ENCODE data around the gene TBX1.
"Not testable (repeated sequence)": the region's sequence is repeated elsewhere in the genome, so short reads cannot be mapped to it uniquely, and the experiment has no call there.

Gene TBX1

GRCh38 chr22:19770349-19771220, 10.0 kb downstream of the TBX1 start:
- H3K9me3 ChIP-seq (ENCODE audit: insufficient read depth, low read depth, low read length), result no peaks in the 10 kb centered on the region
- WGBS, result 87% methylated on average over 25 of the region's 25 CpGs
- no peak overlapping the region for H3K4me3 ChIP-seq (ENCODE audit: low read length)
- H3K27me3 ChIP-seq (ENCODE audit: insufficient read depth, low read length), result peaks cover 67% of the 10 kb centered on the region
- no peak overlapping the region for H3K9ac ChIP-seq (ENCODE audit: low read depth, low read length)
- no peaks in the 10 kb centered on the region for H3K36me3 ChIP-seq (ENCODE audit: insufficient read depth, low read length)
- no peak overlapping the region for H3K27ac ChIP-seq (ENCODE audit: low read depth, low read length)
- no peaks in the 10 kb centered on the region; the same call in 1 of the 2 replicates for H3K4me1 ChIP-seq (ENCODE audit: insufficient read depth, low read length)

DNA sequence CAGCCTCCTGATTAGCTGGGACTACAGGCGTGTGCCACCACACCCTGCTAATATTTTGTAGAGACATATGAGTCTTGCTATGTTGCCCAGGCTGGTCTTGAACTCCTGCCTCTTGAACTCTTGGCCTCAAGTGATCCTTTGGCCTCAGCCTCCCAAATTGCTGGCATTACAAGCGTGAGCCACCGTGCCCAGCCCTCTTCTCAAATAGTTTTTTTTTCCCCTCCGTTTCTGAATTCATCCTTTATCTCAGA, 11.8 kb downstream of the TBX1 start:
- Histone ChIP-seq H3K4me1 (ENCODE audit: insufficient read depth, low read length) (no peaks in the 10 kb centered on the region; the same call in 1 of the 2 replicates), H3K9ac (ENCODE audit: low read depth, low read length) (no peak overlapping the region), H3K27ac (ENCODE audit: low read depth, low read length) (no peak overlapping the region), H3K4me3 (ENCODE audit: low read length) (no peak overlapping the region), H3K36me3 (ENCODE audit: insufficient read depth, low read length) (no peaks in the 10 kb centered on the region), H3K27me3 (ENCODE audit: insufficient read depth, low read length) (peaks cover 49% of the 10 kb centered on the region), H3K9me3 (ENCODE audit: insufficient read depth, low read depth, low read length) (no peaks in the 10 kb centered on the region)
- 91% methylated on average over 4 of the region's 4 CpGs for WGBS

GRCh38 chr22:19772673-19773469, 12.3 kb downstream of the TBX1 start:
- Histone ChIP-seq H3K27me3 (ENCODE audit: insufficient read depth, low read length) (peaks cover 44% of the 10 kb centered on the region), H3K9ac (ENCODE audit: low read depth, low read length) (no peak overlapping the region), H3K36me3 (ENCODE audit: insufficient read depth, low read length) (no peaks in the 10 kb centered on the region), H3K4me1 (ENCODE audit: insufficient read depth, low read length) (no peaks in the 10 kb centered on the region; the same call in 1 of the 2 replicates), H3K4me3 (ENCODE audit: low read length) (no peak overlapping the region), H3K27ac (ENCODE audit: low read depth, low read length) (no peak overlapping the region), H3K9me3 (ENCODE audit: insufficient read depth, low read depth, low read length) (no peaks in the 10 kb centered on the region)
- 87% methylated on average over 25 of the region's 25 CpGs for WGBS

DNA sequence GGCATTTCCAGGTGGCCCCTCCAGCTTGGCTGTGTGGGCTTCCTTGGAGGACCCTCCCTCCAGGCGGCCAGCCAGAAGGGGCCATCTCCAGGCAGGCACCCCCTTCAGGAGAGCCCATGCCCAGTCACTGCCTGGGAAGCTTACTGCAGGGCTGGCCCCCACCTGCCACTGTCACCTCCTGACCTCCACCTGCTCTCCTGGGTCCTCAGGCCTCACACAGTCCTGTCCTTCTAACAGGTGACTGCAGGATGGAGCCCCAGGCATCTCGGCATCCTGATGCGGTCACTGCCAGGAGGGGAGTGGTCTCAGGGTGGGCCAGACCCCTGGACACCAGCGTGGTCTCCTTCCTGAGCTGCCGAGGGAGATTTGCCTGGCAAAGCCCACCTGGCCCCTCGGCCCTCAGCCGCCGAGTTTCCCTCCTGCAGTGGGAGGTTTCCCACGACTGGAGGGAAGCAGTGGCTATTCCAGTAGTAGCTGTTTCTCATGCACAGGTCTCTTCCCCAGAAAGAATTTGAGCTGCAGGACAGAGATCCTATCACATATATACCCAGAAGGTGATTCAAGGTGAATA, 13.0 kb downstream of the TBX1 start:
- H3K9me3 ChIP-seq (ENCODE audit: insufficient read depth, low read depth, low read length), result no peaks in the 10 kb centered on the region
- no peaks in the 10 kb centered on the region for H3K4me1 ChIP-seq (ENCODE audit: insufficient read depth, low read length)
- peaks cover 37% of the 10 kb centered on the region for H3K27me3 ChIP-seq (ENCODE audit: insufficient read depth, low read length)
- no peak overlapping the region for H3K4me3 ChIP-seq (ENCODE audit: low read length)
- no peak overlapping the region for H3K27ac ChIP-seq (ENCODE audit: low read depth, low read length)
- H3K9ac ChIP-seq (ENCODE audit: low read depth, low read length), result no peak overlapping the region
- H3K36me3 ChIP-seq (ENCODE audit: insufficient read depth, low read length), result no peaks in the 10 kb centered on the region
- 90% methylated on average over 9 of the region's 9 CpGs for WGBS

DNA sequence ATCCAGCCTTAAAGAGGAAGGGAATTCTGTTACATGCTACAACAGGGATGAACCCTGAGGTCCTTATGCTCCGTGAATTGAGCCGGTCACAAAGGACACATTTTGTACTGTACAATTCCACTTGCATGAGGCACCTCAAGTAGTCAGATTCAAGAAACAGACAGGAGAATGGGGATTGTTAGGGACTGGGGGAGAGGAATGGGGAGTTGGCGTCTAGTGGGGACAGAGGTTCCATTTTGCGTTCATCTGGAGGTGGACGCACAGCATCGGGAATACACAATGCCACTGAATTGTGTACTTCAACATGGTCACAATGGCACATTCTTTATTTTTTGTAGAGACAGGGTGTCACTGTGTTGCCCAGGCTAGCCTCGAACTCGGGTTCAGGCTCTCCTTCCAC, 14.1 kb downstream of the TBX1 start:
- H3K9me3 ChIP-seq (ENCODE audit: insufficient read depth, low read depth, low read length), result no peaks in the 10 kb centered on the region
- H3K4me3 ChIP-seq (ENCODE audit: low read length), result no peak overlapping the region
- no peaks in the 10 kb centered on the region for H3K4me1 ChIP-seq (ENCODE audit: insufficient read depth, low read length)
- H3K36me3 ChIP-seq (ENCODE audit: insufficient read depth, low read length), result no peaks in the 10 kb centered on the region
- no peak overlapping the region for H3K9ac ChIP-seq (ENCODE audit: low read depth, low read length)
- 93% methylated on average over 8 of the region's 8 CpGs for WGBS
- H3K27me3 ChIP-seq (ENCODE audit: insufficient read depth, low read length), result peaks cover 26% of the 10 kb centered on the region
- H3K27ac ChIP-seq (ENCODE audit: low read depth, low read length), result no peak overlapping the region

- H3K4me1 ChIP-seq (ENCODE audit: insufficient read depth, low read length), result no peaks in the 10 kb centered on the region
- WGBS, result 90% methylated on average over 24 of the region's 24 CpGs
- H3K4me3 ChIP-seq (ENCODE audit: low read length), result no peak overlapping the region
- H3K9me3 ChIP-seq (ENCODE audit: insufficient read depth, low read depth, low read length), result no peaks in the 10 kb centered on the region
- H3K27me3 ChIP-seq (ENCODE audit: insufficient read depth, low read length), result peaks cover 15% of the 10 kb centered on the region
- H3K9ac ChIP-seq (ENCODE audit: low read depth, low read length), result no peak overlapping the region
- H3K36me3 ChIP-seq (ENCODE audit: insufficient read depth, low read length), result no peaks in the 10 kb centered on the region
- H3K27ac ChIP-seq (ENCODE audit: low read depth, low read length), result no peak overlapping the region
Measured at GRCh38 chr22:19775496-19776325, 15.1 kb downstream of the TBX1 start.

DNA sequence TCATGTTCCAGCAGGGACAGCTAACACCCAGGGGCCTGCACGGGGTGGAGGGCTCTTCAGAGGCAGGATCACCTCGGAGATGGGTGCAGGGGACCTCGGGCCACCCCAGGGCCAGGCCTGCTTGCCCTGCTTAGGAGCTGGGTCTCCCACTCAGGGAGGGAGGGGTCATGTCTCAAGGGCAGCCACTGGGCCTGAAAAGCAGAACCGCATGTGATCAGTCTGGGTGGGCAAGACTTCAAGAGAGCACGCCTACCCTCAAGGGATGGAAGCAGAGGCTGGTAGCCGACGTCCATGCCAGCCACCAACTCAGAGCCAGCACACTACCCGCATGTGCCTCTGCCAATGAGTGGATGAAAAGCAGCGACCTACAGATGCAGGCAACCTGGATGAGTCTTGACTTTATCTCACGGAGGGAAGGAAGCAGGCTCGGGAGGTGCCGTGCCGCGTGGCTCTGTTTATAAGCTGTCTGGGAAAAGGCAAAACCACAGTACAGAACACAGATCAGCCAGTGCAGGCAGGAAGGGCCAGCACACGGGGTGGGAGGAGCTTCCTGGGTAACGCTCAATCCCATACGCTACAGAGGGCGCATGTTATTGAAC, 16.0 kb downstream of the TBX1 start:
- Histone ChIP-seq H3K36me3 (ENCODE audit: insufficient read depth, low read length) (no peaks in the 10 kb centered on the region), H3K4me1 (ENCODE audit: insufficient read depth, low read length) (no peaks in the 10 kb centered on the region), H3K9me3 (ENCODE audit: insufficient read depth, low read depth, low read length) (no peaks in the 10 kb centered on the region), H3K27ac (ENCODE audit: low read depth, low read length) (no peak overlapping the region), H3K4me3 (ENCODE audit: low read length) (no peak overlapping the region), H3K27me3 (ENCODE audit: insufficient read depth, low read length) (peaks cover 8% of the 10 kb centered on the region), H3K9ac (ENCODE audit: low read depth, low read length) (no peak overlapping the region)
- WGBS, result 91% methylated on average over 15 of the region's 18 CpGs

GRCh38 chr22:19777192-19777591, 16.6 kb downstream of the TBX1 start:
- not testable (repeated sequence) for H3K27ac ChIP-seq (ENCODE audit: low read depth, low read length); H3K9me3 ChIP-seq (ENCODE audit: insufficient read depth, low read depth, low read length); H3K4me1 ChIP-seq (ENCODE audit: insufficient read depth, low read length); H3K4me3 ChIP-seq (ENCODE audit: low read length); H3K9ac ChIP-seq (ENCODE audit: low read depth, low read length); H3K36me3 ChIP-seq (ENCODE audit: insufficient read depth, low read length); H3K27me3 ChIP-seq (ENCODE audit: insufficient read depth, low read length)
- 73% methylated on average over 1 of the region's 6 CpGs for WGBS

DNA sequence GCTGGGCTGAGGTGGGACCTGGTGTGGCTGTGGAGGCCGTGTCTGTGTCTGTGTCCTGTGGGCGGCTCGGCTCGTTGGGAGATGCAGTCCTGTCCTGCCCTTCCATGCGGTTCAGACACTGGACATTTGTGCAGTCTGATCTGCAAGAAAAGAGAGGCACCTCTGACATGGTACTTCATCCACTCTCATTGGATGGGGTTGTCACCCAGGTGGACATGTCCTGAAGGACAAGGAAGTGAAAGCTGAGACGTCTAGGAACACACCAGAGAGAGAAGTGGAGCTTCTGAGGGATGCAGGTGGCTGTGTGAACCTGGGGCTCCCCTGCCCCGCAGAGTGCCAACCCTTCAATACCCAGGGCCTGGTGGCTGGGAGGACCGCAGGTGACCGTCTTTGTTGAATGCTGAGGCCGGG, 18.4 kb downstream of the TBX1 start:
- H3K27me3 ChIP-seq (ENCODE audit: insufficient read depth, low read length), result peaks cover 5% of the 10 kb centered on the region
- 89% methylated on average over 10 of the region's 10 CpGs for WGBS
- H3K36me3 ChIP-seq (ENCODE audit: insufficient read depth, low read length), result no peaks in the 10 kb centered on the region
- no peak overlapping the region for H3K4me3 ChIP-seq (ENCODE audit: low read length)
- H3K9ac ChIP-seq (ENCODE audit: low read depth, low read length), result no peak overlapping the region
- no peaks in the 10 kb centered on the region for H3K9me3 ChIP-seq (ENCODE audit: insufficient read depth, low read depth, low read length)
- no peaks in the 10 kb centered on the region for H3K4me1 ChIP-seq (ENCODE audit: insufficient read depth, low read length)
- no peak overlapping the region for H3K27ac ChIP-seq (ENCODE audit: low read depth, low read length)

DNA sequence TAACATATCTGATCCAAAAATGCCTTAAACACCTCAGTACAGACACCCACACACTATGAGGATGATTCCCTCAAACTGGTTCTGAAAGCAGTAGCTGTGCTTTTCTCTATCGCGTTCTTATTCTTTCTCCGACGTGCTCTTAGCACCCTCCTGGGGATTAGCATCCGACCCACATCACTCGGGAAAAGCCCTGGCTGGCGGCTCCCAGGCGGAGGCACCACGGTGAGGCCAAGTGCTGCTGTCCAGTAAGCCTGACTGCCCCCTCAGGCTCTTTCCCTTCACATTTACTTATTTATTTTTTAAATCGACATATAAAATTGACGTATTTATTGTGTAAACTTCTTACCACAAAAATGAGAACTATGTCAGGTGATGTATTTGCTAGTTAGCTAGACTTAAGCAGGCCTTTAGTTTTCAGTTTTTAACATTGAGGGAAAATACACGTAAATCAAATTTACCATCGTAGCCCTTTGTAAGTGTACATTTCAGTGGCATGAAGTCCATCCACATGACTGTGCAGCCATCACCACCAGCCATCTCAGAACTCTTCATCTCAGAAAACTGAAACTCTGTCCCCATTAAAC, 19.2 kb downstream of the TBX1 start:
- no peak overlapping the region for H3K4me3 ChIP-seq (ENCODE audit: low read length)
- no peak overlapping the region for H3K9ac ChIP-seq (ENCODE audit: low read depth, low read length)
- no peaks in the 10 kb centered on the region for H3K4me1 ChIP-seq (ENCODE audit: insufficient read depth, low read length)
- H3K27me3 ChIP-seq (ENCODE audit: insufficient read depth, low read length), result peaks cover 2% of the 10 kb centered on the region; the same call in 1 of the 2 replicates
- no peak overlapping the region for H3K27ac ChIP-seq (ENCODE audit: low read depth, low read length)
- H3K36me3 ChIP-seq (ENCODE audit: insufficient read depth, low read length), result no peaks in the 10 kb centered on the region
- 75% methylated on average over 13 of the region's 13 CpGs for WGBS
- no peaks in the 10 kb centered on the region for H3K9me3 ChIP-seq (ENCODE audit: insufficient read depth, low read depth, low read length)

Measured in HUES64 (cell line).